Activated T-helper 2 cell treated with anti-CD3 and anti-CD28 coated beads, Interferon-gamma antibody, Interleukin-2, Interleukin-4, amounts not matched to agents 10 μg/mL and 5 μg/mL and 100 μg/mL, durations not matched to agents 14 hours and 24 hours and 36 hours (primary cell): Measurements from ENCODE around the gene GAS6. TPM values are rescaled to one million over a fixed set of nuclear protein-coding genes. Genes with fewer than 3 reads are reported as not detected.
"Not testable (repeated sequence)": the region's sequence is repeated elsewhere in the genome, so short reads cannot be mapped to it uniquely, and the experiment has no call there.

ENCODE experiments used
- DNase-seq: peaks from one replicate; pipeline ENCODE4 v3.0.0; 2021; ENCODE audit warnings: low spot score
- H3K27ac Mint-ChIP-seq: one replicate; pipeline ENCODE4 v1.8.0; 2021; ENCODE audit warnings: mixed read lengths
- H3K27me3 Mint-ChIP-seq: one replicate; pipeline ENCODE4 v1.8.0; 2021; ENCODE audit warnings: low read depth, mixed read lengths
- H3K36me3 Mint-ChIP-seq: one replicate; pipeline ENCODE4 v1.8.0; 2021; ENCODE audit warnings: low read depth, mixed read lengths
- H3K4me1 Mint-ChIP-seq: one replicate; pipeline ENCODE4 v1.8.0; 2021; ENCODE audit warnings: low read depth, mixed read lengths
- H3K4me3 Mint-ChIP-seq: one replicate; pipeline ENCODE4 v1.8.0; 2021; ENCODE audit warnings: low read depth, mild to moderate bottlenecking, moderate library complexity, mixed read lengths
- H3K9me3 Mint-ChIP-seq: one replicate; pipeline ENCODE4 v1.8.0; 2021; ENCODE audit warnings: mixed read lengths
- intact Hi-C: fragments of 100-400 bp; cut with micrococcal nuclease; formaldehyde crosslinking; loops from one replicate; pipeline ENCODE4 v1.15.1; 2023
- total RNA-seq: library from RNA; stranded (reverse); gene quantifications from 2 replicates; pipeline ENCODE4 v1.2.3, GENCODE V29; 2022

GAS6 gene
- total RNA-seq, 1 donor from 2014 or later, result 0.32 TPM

- Mint-ChIP-seq H3K27ac (no peak overlapping the region), H3K9me3 (peaks cover 5% of the 10 kb centered on the region), H3K36me3 (peaks cover 5% of the 10 kb centered on the region), H3K4me3 (no peak overlapping the region), H3K27me3 (peaks cover 13% of the 10 kb centered on the region), H3K4me1 (no peaks in the 10 kb centered on the region)
- DNase-seq, result no peak
- intact Hi-C loops, result no loop called here
These were observed 12.0 kb upstream of the GAS6 start for GRCh38 chr13:113875837-113876281.

GRCh38 chr13:113875429-113875815 is 11.5 kb upstream of the GAS6 start:
- DNase-seq, result no peak
- H3K27me3 Mint-ChIP-seq, result peaks cover 13% of the 10 kb centered on the region
- H3K4me1 Mint-ChIP-seq, result no peaks in the 10 kb centered on the region
- intact Hi-C loops, result no loop called here
- H3K36me3 Mint-ChIP-seq, result peaks cover 5% of the 10 kb centered on the region
- no peak overlapping the region for H3K27ac Mint-ChIP-seq
- peaks cover 5% of the 10 kb centered on the region for H3K9me3 Mint-ChIP-seq
- no peak overlapping the region for H3K4me3 Mint-ChIP-seq

GRCh38 chr13:113874579-113875428 is 10.9 kb upstream of the GAS6 start:
- no peak overlapping the region for H3K27ac Mint-ChIP-seq
- peaks cover 5% of the 10 kb centered on the region for H3K36me3 Mint-ChIP-seq
- H3K9me3 Mint-ChIP-seq, result peaks cover 5% of the 10 kb centered on the region
- no peak for DNase-seq
- intact Hi-C loops, result no loop called here
- H3K27me3 Mint-ChIP-seq, result peaks cover 16% of the 10 kb centered on the region
- no peak overlapping the region for H3K4me3 Mint-ChIP-seq
- no peaks in the 10 kb centered on the region for H3K4me1 Mint-ChIP-seq

- Mint-ChIP-seq H3K27ac (no peak overlapping the region), H3K4me1 (no peaks in the 10 kb centered on the region), H3K9me3 (peaks cover 5% of the 10 kb centered on the region), H3K27me3 (peaks cover 18% of the 10 kb centered on the region), H3K36me3 (peaks cover 5% of the 10 kb centered on the region), H3K4me3 (no peak overlapping the region)
- DNase-seq, result no peak
- intact Hi-C loops, result no loop called here
These were observed 10.3 kb upstream of the GAS6 start for GRCh38 chr13:113874177-113874576.

GRCh38 chr13:113869263-113869662 is 5.4 kb upstream of the GAS6 start:
- Mint-ChIP-seq H3K4me3 (no peak overlapping the region), H3K4me1 (peaks cover 2% of the 10 kb centered on the region), H3K27me3 (peaks cover 47% of the 10 kb centered on the region), H3K9me3 (no peaks in the 10 kb centered on the region), H3K27ac (no peak overlapping the region), H3K36me3 (no peaks in the 10 kb centered on the region)
- intact Hi-C loops, result no loop called here
- no peak for DNase-seq

GRCh38 chr13:113867913-113868312 is 4.0 kb upstream of the GAS6 start:
- DNase-seq, H3K36me3 Mint-ChIP-seq, H3K27ac Mint-ChIP-seq, H3K4me1 Mint-ChIP-seq, H3K4me3 Mint-ChIP-seq, H3K9me3 Mint-ChIP-seq, intact Hi-C loops: not testable (repeated sequence)
- H3K27me3 Mint-ChIP-seq, result peaks cover 47% of the 10 kb centered on the region

GRCh38 chr13:113865427-113865826 is 1.6 kb upstream of the GAS6 start:
- H3K27me3 Mint-ChIP-seq, result peaks cover 50% of the 10 kb centered on the region
- H3K36me3 Mint-ChIP-seq, result no peaks in the 10 kb centered on the region
- intact Hi-C loops, result no loop called here
- H3K27ac Mint-ChIP-seq, result no peak overlapping the region
- peaks cover 4% of the 10 kb centered on the region for H3K4me1 Mint-ChIP-seq
- no peak for DNase-seq
- H3K9me3 Mint-ChIP-seq, result no peaks in the 10 kb centered on the region
- peak overlapping the region; percentile 24 for H3K4me3 Mint-ChIP-seq

GRCh38 chr13:113864273-113864890 is 506 bp upstream of the GAS6 start:
- DNase-seq, result no peak
- Mint-ChIP-seq H3K9me3 (peaks cover 2% of the 10 kb centered on the region), H3K4me3 (peak overlapping the region; percentile 15), H3K4me1 (peaks cover 4% of the 10 kb centered on the region), H3K27me3 (peaks cover 49% of the 10 kb centered on the region), H3K36me3 (no peaks in the 10 kb centered on the region), H3K27ac (no peak overlapping the region)
- intact Hi-C loops, result no loop called here

GRCh38 chr13:113862931-113863523 is 849 bp downstream of the GAS6 start:
- Mint-ChIP-seq H3K4me1 (peaks cover 4% of the 10 kb centered on the region), H3K27ac (no peak overlapping the region), H3K27me3 (peaks cover 41% of the 10 kb centered on the region), H3K36me3 (no peaks in the 10 kb centered on the region), H3K9me3 (peaks cover 14% of the 10 kb centered on the region), H3K4me3 (peak overlapping the region; percentile 28)
- DNase-seq, result no peak
- intact Hi-C loops, result no loop called here

DNA sequence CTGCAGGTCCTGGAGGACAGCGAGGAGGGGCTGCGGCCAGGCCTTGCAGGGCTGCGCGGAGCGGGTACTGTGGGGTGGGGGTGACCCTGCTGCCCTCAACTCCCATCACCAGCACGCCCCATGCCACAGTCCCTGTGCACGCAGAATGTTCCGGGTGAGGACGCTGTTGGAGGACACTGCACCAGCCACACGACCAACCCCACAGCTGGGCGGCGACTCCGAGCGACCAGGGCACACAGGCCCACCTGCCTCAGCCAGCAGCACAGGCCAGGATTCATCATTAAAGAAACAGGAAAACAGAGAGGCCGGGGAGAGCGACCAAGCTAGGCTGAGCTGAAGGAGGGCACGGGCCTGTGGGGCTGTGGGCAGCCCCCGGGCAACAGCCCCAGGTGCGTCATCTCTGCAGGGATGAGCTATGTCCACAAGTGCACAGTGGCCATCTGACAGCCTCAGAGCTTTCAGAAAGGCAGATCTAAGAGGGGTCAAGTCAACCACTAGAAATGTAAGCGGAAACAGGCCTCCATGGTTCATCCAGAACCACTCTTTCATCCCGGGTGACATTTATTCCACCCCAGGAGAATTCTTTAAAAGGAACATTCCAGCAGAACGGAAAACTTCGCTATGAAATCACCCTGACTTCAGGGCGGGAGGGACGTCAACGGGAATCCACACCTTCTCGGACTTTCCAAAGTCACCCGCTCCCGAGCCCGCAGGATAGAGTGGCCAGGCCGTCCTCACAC is 1.5 kb downstream of the GAS6 start:
- Mint-ChIP-seq H3K36me3 (no peaks in the 10 kb centered on the region), H3K4me3 (peak overlapping the region; percentile 70), H3K4me1 (peaks cover 4% of the 10 kb centered on the region), H3K27me3 (peaks cover 38% of the 10 kb centered on the region), H3K27ac (no peak overlapping the region), H3K9me3 (peaks cover 14% of the 10 kb centered on the region)
- no peak for DNase-seq
- intact Hi-C loops, result no loop called here

DNA sequence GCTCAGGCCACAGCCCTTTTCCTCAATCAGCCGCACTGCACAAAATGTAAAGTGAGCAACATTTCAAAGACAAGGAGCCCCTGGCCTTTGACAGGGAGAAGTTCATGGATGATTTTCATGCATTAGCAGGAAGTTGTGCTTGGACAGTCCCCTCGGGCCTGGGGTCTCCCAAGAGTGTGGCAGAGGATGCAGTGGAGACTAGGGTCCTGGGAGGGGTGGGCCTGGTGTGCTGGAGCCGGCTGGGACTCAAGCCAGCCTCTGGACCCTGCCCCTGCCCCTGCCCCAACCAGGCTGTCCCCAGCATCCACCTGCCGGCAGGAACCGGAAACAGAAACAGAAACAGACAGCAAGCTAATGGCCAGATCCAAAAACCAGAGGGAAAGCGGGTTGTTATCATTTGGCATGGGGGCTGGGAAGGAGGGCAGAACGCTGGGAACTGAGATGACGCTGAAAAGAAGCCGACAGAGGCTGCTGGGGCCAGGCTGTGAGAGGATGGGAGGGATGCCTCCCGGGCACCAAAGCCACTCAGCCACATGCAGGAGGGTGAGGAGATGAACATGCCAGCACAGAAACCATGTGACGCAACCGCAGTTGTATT is 2.3 kb downstream of the GAS6 start:
- Mint-ChIP-seq H3K27me3 (peaks cover 38% of the 10 kb centered on the region), H3K4me3 (no peak overlapping the region), H3K4me1 (peaks cover 4% of the 10 kb centered on the region), H3K27ac (no peak overlapping the region), H3K36me3 (no peaks in the 10 kb centered on the region), H3K9me3 (peaks cover 14% of the 10 kb centered on the region)
- intact Hi-C loops, result no loop called here
- DNase-seq, result no peak

- Mint-ChIP-seq H3K4me3 (no peak overlapping the region), H3K9me3 (peaks cover 14% of the 10 kb centered on the region), H3K27ac (no peak overlapping the region), H3K27me3 (peaks cover 34% of the 10 kb centered on the region), H3K36me3 (no peaks in the 10 kb centered on the region), H3K4me1 (peaks cover 4% of the 10 kb centered on the region)
- intact Hi-C loops, result no loop called here
- DNase-seq, result no peak
These were observed 3.0 kb downstream of the GAS6 start for GRCh38 chr13:113860665-113861432.
